ENCODE results near the gene TRDMT1.

Gene TRDMT1

GRCh38 chr10:17200912-17201793, at the start of gene TRDMT1:
TSS of gene TRDMT1 (minus strand) at chr10:17201672. CDS start at chr10:17201634, 38 bp downstream.
- DNase-seq (ENCODE audit: low read depth in 2 of 2): peak; percentile 62 to 73

GRCh38 chr10:17250736-17251135, 49.3 kb upstream of the TRDMT1 start:
- DNase-seq (ENCODE audit: low read depth in 2 of 2): no peak

- DNase-seq (ENCODE audit: low read depth in 2 of 2): no peak
These were observed 48.3 kb upstream of the TRDMT1 start for GRCh38 chr10:17249820-17250219.

- DNase-seq (ENCODE audit: low read depth in 2 of 2): no peak
These were observed 47.5 kb upstream of the TRDMT1 start for GRCh38 chr10:17248964-17249363.

- no peak for DNase-seq (ENCODE audit: low read depth in 2 of 2)
These were observed 45.7 kb upstream of the TRDMT1 start for GRCh38 chr10:17247210-17247609.

GRCh38 chr10:17244700-17245365, 43.4 kb upstream of the TRDMT1 start:
- no peak for DNase-seq (ENCODE audit: low read depth in 2 of 2)

- DNase-seq (ENCODE audit: low read depth in 2 of 2): no peak
These were observed 40.3 kb upstream of the TRDMT1 start for GRCh38 chr10:17241611-17242333.

- no peak for DNase-seq (ENCODE audit: low read depth in 2 of 2)
These were observed 39.1 kb upstream of the TRDMT1 start for GRCh38 chr10:17240616-17241015.

GRCh38 chr10:17240096-17240495, 38.6 kb upstream of the TRDMT1 start:
- DNase-seq (ENCODE audit: low read depth in 2 of 2): no peak

- DNase-seq (ENCODE audit: low read depth in 2 of 2): no peak
These were observed 38.0 kb upstream of the TRDMT1 start for GRCh38 chr10:17239345-17240085.

- no peak for DNase-seq (ENCODE audit: low read depth in 2 of 2)
These were observed 37.2 kb upstream of the TRDMT1 start for GRCh38 chr10:17238445-17239291.

- DNase-seq (ENCODE audit: low read depth in 2 of 2): no peak
These were observed 36.5 kb upstream of the TRDMT1 start for GRCh38 chr10:17237915-17238444.

- no peak for DNase-seq (ENCODE audit: low read depth in 2 of 2)
These were observed 35.7 kb upstream of the TRDMT1 start for GRCh38 chr10:17237149-17237527.

GRCh38 chr10:17236468-17237148, 35.1 kb upstream of the TRDMT1 start:
- DNase-seq (ENCODE audit: low read depth in 2 of 2): no peak

GRCh38 chr10:17235136-17235535, 33.7 kb upstream of the TRDMT1 start:
- no peak for DNase-seq (ENCODE audit: low read depth in 2 of 2)

GRCh38 chr10:17234431-17234945, 33.0 kb upstream of the TRDMT1 start:
- DNase-seq (ENCODE audit: low read depth in 2 of 2): no peak

- DNase-seq (ENCODE audit: low read depth in 2 of 2): no peak
These were observed 32.0 kb upstream of the TRDMT1 start for GRCh38 chr10:17233286-17233991.

- no peak for DNase-seq (ENCODE audit: low read depth in 2 of 2)
These were observed 30.9 kb upstream of the TRDMT1 start for GRCh38 chr10:17232276-17232960.

Measured in stimulated activated CD4-positive, alpha-beta T cell treated with anti-CD3 and anti-CD28 coated beads, Interleukin-12 subunit alpha, Interleukin-12 subunit beta, amount 100 ng/mL, for 24 hours (primary cell).